ENCODE results near the gene SRF. TPM values are rescaled to one million over a fixed set of nuclear protein-coding genes. Genes with fewer than 3 reads are reported as not detected.

SRF gene
- total RNA-seq, 6 donors from 2014 or later = 25.1 to 40.6 (median 30.8) TPM

- Histone ChIP-seq H3K4me3 (no peak overlapping the region), H3K27me3 (no peaks in the 10 kb centered on the region), H3K36me3 (peaks cover 0 to 60% (median 33%) of the 10 kb centered on the region in 4 donors), H3K27ac (no peak overlapping the region), H3K9me3 (no peaks in the 10 kb centered on the region), H3K4me1 (peaks cover 0 to 8% (median 7%) of the 10 kb centered on the region in 4 donors)
- ATAC-seq (ENCODE audit: low FRiP score in 2 of 2) = no peak
- peak in 1 of 2 donors; percentile 34 for DNase-seq
- TF ChIP-seq EP300 (IDR thresholded peaks at IDR 0.05) (no peak), POLR2A (IDR thresholded peaks at IDR 0.05) (no peak), CTCF (IDR thresholded peaks at IDR 0.05) (no peak), POLR2AphosphoS5 (IDR thresholded peaks at IDR 0.05) (no peak)
- WGBS, 2 donors = 85 to 91% methylated on average over 19 to 20 of the region's 20 CpGs
Measured at GRCh38 chr6:43221046-43221972, 50.2 kb downstream of the SRF start.

GRCh38 chr6:43222418-43223059, 51.5 kb downstream of the SRF start:
- ATAC-seq (ENCODE audit: low FRiP score in 2 of 2) (no peak), DNase-seq (peak in 1 of 2 donors; percentile 39)
- TF ChIP-seq CTCF (IDR thresholded peaks at IDR 0.05) (no peak), EP300 (IDR thresholded peaks at IDR 0.05) (no peak), POLR2A (IDR thresholded peaks at IDR 0.05) (no peak), POLR2AphosphoS5 (IDR thresholded peaks at IDR 0.05) (no peak)
- WGBS, 2 donors = 90 to 92% methylated on average over 14 to 15 of the region's 15 CpGs
- H3K27me3 ChIP-seq = no peaks in the 10 kb centered on the region
- no peak overlapping the region for H3K27ac ChIP-seq
- H3K4me3 ChIP-seq = no peak overlapping the region
- H3K4me1 ChIP-seq = peaks cover 0 to 8% (median 7%) of the 10 kb centered on the region in 4 donors
- no peaks in the 10 kb centered on the region for H3K9me3 ChIP-seq
- H3K36me3 ChIP-seq = peaks cover 0 to 48% (median 30%) of the 10 kb centered on the region in 4 donors

GRCh38 chr6:43223175-43223574, 52.1 kb downstream of the SRF start:
- WGBS, 2 donors = 91 to 93% methylated on average over 6 to 14 of the region's 14 CpGs
- ATAC-seq (ENCODE audit: low FRiP score in 2 of 2) = no peak

GRCh38 chr6:43226192-43226851, 55.3 kb downstream of the SRF start:
- no peaks in the 10 kb centered on the region for H3K27me3 ChIP-seq
- no peak for DNase-seq
- ATAC-seq (ENCODE audit: low FRiP score in 2 of 2) = no peak
- H3K4me3 ChIP-seq = no peak overlapping the region
- no peak for TF ChIP-seq POLR2AphosphoS5 (IDR thresholded peaks at IDR 0.05)
- TF ChIP-seq CTCF (IDR thresholded peaks at IDR 0.05) = no peak
- no peak for TF ChIP-seq EP300 (IDR thresholded peaks at IDR 0.05)
- TF ChIP-seq POLR2A (IDR thresholded peaks at IDR 0.05) = no peak
- 91 to 93% methylated on average over 10 to 11 of the region's 11 CpGs for WGBS, 2 donors
- no peaks in the 10 kb centered on the region for H3K9me3 ChIP-seq
- peaks cover 0 to 22% (median 13%) of the 10 kb centered on the region in 4 donors for H3K36me3 ChIP-seq
- H3K27ac ChIP-seq = no peak overlapping the region
- H3K4me1 ChIP-seq = peaks cover 0 to 24% (median 15%) of the 10 kb centered on the region in 4 donors

More at GRCh38 chr6:43223175-43223574, 52.1 kb downstream of the SRF start:
- no peaks in the 10 kb centered on the region for H3K9me3 ChIP-seq
- TF ChIP-seq POLR2AphosphoS5 (IDR thresholded peaks at IDR 0.05) (no peak), EP300 (IDR thresholded peaks at IDR 0.05) (no peak), POLR2A (IDR thresholded peaks at IDR 0.05) (no peak), CTCF (IDR thresholded peaks at IDR 0.05) (no peak)
- no peak overlapping the region for H3K4me3 ChIP-seq
- peaks cover 0 to 8% (median 7%) of the 10 kb centered on the region in 4 donors for H3K4me1 ChIP-seq
- H3K27me3 ChIP-seq = no peaks in the 10 kb centered on the region
- peaks cover 0 to 45% (median 28%) of the 10 kb centered on the region in 4 donors for H3K36me3 ChIP-seq
- DNase-seq = peak in 1 of 2 donors; percentile 58
- H3K27ac ChIP-seq = no peak overlapping the region
